Chondrocyte (in vitro differentiated cells): ENCODE results near the gene MGAT3. TPM values are rescaled to one million over a fixed set of nuclear protein-coding genes. Genes with fewer than 3 reads are reported as not detected.

ENCODE experiments used
- DNase-seq: peaks from one replicate; pipeline ENCODE4 v3.0.0; 2021; ENCODE audit warnings: mixed read lengths, low spot score
- H3K27ac Mint-ChIP-seq: one replicate; pipeline ENCODE4 v1.8.0; 2021; ENCODE audit warnings: mild to moderate bottlenecking, moderate library complexity, mixed read lengths; ENCODE audit not compliant: unreplicated experiment
- H3K27me3 Mint-ChIP-seq: 2 replicates; pipeline ENCODE4 v1.8.0; 2021; ENCODE audit warnings: low read depth, mixed read lengths
- H3K36me3 Mint-ChIP-seq: 2 replicates; pipeline ENCODE4 v1.8.0; 2021; ENCODE audit warnings: low read depth, mixed read lengths
- H3K4me1 Mint-ChIP-seq: 2 replicates; pipeline ENCODE4 v1.8.0; 2021; ENCODE audit warnings: low read depth, mild to moderate bottlenecking, mixed read lengths
- H3K4me3 Mint-ChIP-seq: one replicate; pipeline ENCODE4 v1.8.0; 2021; ENCODE audit warnings: mild to moderate bottlenecking, moderate library complexity, mixed read lengths; ENCODE audit not compliant: unreplicated experiment
- H3K9me3 Mint-ChIP-seq: 2 replicates; pipeline ENCODE4 v1.8.0; 2021; ENCODE audit warnings: low read depth, mixed read lengths
- total RNA-seq: library from RNA; stranded (reverse); gene quantifications from 3 replicates; pipeline ENCODE4 v1.2.1, GENCODE V29; 2021
- TF ChIP-seq, protein P1 (sequence below): fragments of 200-600 bp; sonication (generic); IDR thresholded peaks from 2 replicates; pipeline ENCODE4 v1.5.0; 2021; ENCODE audit warnings: antibody characterized with exemption, mild to moderate bottlenecking, moderate library complexity

Gene MGAT3
- total RNA-seq, 1 donor from 2014 or later = 6.1 TPM

DNA sequence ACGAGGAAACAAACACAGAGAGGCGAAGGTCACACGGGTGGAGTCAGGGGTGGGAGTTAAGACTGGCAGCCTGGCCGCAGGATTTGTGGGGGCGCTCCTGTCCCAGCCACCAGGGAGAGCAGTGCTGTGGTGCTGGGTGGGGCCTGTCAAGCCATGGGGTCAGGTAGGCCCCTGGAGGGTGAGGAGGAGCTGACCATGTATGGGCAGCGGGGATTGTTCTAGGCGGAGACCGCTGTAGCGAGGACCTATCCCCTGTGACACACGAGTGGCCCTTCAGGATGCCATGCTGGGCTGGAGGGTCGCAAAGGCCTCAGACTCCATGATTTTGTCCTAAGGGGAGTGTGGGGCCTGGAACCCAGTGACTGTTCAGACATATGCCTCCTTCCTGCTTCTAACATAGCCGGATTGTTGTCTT lies 77.3 kb downstream of the MGAT3 start:
- TF ChIP-seq, protein P1, sequence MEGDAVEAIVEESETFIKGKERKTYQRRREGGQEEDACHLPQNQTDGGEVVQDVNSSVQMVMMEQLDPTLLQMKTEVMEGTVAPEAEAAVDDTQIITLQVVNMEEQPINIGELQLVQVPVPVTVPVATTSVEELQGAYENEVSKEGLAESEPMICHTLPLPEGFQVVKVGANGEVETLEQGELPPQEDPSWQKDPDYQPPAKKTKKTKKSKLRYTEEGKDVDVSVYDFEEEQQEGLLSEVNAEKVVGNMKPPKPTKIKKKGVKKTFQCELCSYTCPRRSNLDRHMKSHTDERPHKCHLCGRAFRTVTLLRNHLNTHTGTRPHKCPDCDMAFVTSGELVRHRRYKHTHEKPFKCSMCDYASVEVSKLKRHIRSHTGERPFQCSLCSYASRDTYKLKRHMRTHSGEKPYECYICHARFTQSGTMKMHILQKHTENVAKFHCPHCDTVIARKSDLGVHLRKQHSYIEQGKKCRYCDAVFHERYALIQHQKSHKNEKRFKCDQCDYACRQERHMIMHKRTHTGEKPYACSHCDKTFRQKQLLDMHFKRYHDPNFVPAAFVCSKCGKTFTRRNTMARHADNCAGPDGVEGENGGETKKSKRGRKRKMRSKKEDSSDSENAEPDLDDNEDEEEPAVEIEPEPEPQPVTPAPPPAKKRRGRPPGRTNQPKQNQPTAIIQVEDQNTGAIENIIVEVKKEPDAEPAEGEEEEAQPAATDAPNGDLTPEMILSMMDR = no peak
- Mint-ChIP-seq H3K27me3 (no peaks in the 10 kb centered on the region), H3K9me3 (no peaks in the 10 kb centered on the region), H3K36me3 (peaks cover 5% of the 10 kb centered on the region), H3K27ac (no peak overlapping the region), H3K4me1 (peaks cover 39% of the 10 kb centered on the region), H3K4me3 (no peak overlapping the region)
- DNase-seq = no peak

DNA sequence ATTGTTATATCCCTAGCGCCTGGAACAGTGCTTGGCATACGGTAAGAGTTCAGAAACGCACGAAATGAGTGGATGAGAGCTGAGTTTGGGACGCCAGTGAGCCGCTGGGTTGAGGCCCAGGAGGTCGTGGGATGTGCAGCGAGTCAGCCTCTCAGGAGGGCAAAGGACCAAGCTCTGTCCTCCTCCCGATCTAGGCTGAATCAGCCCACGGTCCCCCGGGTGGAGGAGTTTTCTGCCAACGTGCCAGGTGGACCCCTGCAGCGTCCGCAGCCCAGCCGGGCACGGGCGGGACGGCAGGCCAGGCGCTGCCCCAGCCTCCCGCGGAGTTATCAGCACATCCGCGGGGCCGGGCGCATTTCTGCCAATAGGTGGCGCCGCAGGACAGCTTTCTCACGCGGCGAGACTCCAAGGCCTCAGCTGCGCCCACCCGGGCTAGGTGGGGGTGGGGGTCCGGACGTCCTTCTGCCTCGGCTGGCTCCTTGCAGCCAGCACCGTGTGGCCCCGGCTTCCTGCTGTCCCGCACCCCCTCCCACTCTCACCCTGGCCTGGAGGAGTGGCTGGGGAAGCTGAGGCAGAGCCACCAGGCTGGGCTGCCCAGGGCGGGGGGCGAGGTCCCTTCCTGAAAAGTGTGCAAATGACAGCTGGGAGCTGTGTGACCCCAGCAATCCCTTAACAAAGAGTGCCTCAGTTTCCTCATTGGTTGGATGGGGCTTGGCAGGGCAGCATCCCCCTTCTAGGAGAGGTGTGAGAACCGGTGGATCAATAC lies 78.0 kb downstream of the MGAT3 start:
- TF ChIP-seq, protein P1 = peak; percentile 100
- DNase-seq = no peak
- Mint-ChIP-seq H3K36me3 (peaks cover 5% of the 10 kb centered on the region), H3K4me3 (no peak overlapping the region), H3K27me3 (no peaks in the 10 kb centered on the region), H3K9me3 (no peaks in the 10 kb centered on the region), H3K27ac (no peak overlapping the region), H3K4me1 (peaks cover 32% of the 10 kb centered on the region)

DNA sequence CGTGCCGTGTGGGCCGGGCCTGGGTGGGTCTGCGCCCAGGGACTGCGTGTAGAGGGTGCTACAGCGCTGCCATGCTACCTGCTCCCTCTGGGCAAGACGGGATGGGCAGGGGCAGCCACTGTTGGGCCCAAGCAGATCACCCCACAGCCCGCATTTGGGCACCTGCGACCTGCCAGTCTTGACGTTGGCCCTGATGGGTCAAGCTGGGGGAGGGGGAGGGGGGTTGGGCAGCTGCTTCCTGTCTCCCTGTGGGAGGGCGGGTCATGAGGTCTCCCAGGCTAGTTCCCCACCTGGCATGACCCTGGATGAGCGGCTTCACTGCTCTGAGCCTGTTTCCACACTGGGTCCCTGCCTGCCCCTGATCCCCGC lies 78.5 kb downstream of the MGAT3 start:
- Mint-ChIP-seq H3K4me1 (peaks cover 26% of the 10 kb centered on the region), H3K27me3 (peaks cover 3% of the 10 kb centered on the region), H3K27ac (no peak overlapping the region), H3K9me3 (no peaks in the 10 kb centered on the region), H3K4me3 (no peak overlapping the region), H3K36me3 (peaks cover 2% of the 10 kb centered on the region)
- no peak for DNase-seq
- TF ChIP-seq, protein P1 = no peak

DNA sequence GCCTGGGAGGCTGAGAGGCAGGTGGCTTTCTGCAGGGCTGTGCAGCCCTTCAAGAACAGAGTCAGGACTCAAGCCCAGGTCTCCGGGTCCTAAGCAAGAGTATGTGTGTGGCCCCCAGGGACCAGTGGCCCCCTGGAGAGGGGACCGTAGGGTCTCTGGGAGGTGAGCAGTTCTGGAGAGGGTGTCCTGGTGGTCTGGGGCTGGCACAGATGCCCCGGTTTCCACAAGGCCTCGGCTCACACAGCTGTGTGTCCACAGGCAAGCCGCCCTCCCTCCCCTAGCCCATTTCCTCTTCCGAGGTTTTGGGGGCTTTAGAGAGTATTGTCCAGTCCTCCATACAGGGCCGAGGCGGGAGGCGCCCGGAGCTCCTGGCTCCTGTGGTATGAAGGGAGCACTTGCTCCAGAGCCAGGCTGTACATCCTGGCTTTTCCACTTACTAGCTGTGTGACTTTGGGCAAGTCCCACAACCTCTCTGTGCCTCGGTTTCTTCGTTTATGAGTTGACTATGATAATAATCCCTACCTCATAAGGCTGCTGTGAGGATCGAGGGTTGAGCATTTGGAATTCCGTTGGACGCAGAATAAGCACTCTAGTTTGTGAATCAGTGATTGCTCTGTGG lies 79.1 kb downstream of the MGAT3 start:
- TF ChIP-seq, protein P1 = no peak
- Mint-ChIP-seq H3K27ac (no peak overlapping the region), H3K4me3 (no peak overlapping the region), H3K27me3 (peaks cover 3% of the 10 kb centered on the region), H3K9me3 (no peaks in the 10 kb centered on the region), H3K36me3 (peaks cover 2% of the 10 kb centered on the region), H3K4me1 (peaks cover 20% of the 10 kb centered on the region)
- no peak for DNase-seq

DNA sequence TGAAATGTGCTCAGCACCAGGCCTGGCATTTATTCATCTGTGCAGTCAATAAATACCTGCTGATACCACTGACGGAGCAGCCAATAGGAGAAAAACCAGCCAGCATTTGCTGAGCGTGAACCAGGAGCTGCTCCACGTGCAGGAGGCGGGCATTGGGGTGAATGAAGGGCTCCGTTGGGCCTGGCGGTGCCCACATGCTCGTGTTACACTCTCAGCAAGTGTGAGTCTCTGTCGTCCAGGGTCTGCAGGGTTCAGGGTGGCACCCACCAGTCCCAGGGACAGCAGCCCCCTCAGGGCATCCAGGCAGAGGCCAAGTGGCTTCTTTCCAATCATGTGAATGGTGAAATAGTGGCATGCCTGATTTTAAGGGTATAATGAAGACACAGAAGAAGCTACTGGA lies 79.9 kb downstream of the MGAT3 start:
- H3K4me1 Mint-ChIP-seq = peaks cover 13% of the 10 kb centered on the region
- no peaks in the 10 kb centered on the region for H3K9me3 Mint-ChIP-seq
- H3K27me3 Mint-ChIP-seq = peaks cover 3% of the 10 kb centered on the region
- no peak for DNase-seq
- no peak overlapping the region for H3K4me3 Mint-ChIP-seq
- TF ChIP-seq, protein P1 = no peak
- no peaks in the 10 kb centered on the region for H3K36me3 Mint-ChIP-seq
- no peak overlapping the region for H3K27ac Mint-ChIP-seq
